ENCODE measurements around the gene MMAB.

DNA sequence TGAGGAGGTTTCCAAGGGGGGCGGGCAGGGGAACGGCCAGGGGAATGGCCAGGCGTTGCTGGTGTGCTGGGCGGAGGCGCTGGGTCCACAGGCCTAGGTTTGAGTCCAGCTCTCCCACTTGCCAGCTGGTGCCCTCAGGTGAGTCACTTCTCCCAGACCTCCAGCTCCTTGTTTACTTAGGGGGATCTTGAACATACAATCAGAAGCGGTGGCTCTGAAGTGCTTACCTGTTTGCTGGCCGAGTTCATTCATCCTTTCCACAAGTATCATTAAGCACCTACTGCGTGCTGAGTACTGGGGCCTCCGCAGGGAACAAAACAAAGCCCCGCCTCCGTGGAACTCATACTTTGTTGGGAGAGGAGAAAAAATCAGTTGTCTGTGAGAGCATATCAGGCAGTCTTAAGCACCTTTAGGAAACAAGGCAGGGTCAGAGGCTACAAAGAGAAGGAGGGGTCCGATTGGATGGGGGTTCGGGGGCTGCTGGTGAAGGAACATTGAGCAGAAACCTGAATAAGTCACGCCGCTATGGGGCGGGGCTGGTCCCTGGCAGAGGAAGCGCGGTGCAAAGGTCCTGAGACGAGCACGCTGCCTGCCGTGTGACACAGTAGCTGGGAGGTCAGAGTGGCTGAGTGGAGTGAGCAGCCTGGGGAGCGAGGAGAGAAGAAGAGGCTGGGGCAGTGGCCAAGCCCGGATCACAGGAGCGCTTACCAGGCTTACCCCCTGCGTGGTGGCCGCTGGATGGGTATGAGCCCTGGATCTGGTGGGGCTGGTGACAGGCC, 15.3 kb upstream of the MMAB start:
- TF ChIP-seq POLR2A (IDR thresholded peaks at IDR 0.05), result no peak
- TF ChIP-seq, protein P1, sequence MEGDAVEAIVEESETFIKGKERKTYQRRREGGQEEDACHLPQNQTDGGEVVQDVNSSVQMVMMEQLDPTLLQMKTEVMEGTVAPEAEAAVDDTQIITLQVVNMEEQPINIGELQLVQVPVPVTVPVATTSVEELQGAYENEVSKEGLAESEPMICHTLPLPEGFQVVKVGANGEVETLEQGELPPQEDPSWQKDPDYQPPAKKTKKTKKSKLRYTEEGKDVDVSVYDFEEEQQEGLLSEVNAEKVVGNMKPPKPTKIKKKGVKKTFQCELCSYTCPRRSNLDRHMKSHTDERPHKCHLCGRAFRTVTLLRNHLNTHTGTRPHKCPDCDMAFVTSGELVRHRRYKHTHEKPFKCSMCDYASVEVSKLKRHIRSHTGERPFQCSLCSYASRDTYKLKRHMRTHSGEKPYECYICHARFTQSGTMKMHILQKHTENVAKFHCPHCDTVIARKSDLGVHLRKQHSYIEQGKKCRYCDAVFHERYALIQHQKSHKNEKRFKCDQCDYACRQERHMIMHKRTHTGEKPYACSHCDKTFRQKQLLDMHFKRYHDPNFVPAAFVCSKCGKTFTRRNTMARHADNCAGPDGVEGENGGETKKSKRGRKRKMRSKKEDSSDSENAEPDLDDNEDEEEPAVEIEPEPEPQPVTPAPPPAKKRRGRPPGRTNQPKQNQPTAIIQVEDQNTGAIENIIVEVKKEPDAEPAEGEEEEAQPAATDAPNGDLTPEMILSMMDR (IDR thresholded peaks at IDR 0.05), result no peak
